Fibroblast of the conjunctiva (primary cell): ENCODE measurements around the gene BACH1.
A peak's percentile ranks its signal among the peaks of the same experiment; 100 is the strongest.

Experiments
- DNase-seq: peaks from one replicate; pipeline ENCODE4 v3.0.0-alpha.2; 2010; ENCODE audit warnings: low read depth

Gene BACH1

DNA sequence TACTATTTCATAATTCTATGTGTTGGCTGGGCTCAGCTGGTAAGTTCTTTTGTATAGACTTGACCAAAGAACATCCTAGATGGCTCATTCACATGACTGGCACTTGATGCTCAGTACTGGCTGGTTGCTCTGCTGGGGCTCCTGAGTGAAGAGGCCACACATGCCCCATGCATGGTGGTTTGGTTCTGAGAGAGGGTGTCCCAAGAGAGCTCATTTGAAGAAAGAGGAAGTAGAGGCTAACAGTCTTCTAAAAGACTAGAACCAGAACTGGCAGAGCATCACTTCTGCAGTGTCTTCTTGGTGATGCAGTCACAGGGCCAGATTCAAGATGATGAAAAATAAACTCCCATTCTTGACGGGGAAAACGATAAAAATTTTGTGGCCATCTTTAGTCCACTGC lies 5.2 kb upstream of the BACH1 start:
- DNase-seq, result no peak

DNA sequence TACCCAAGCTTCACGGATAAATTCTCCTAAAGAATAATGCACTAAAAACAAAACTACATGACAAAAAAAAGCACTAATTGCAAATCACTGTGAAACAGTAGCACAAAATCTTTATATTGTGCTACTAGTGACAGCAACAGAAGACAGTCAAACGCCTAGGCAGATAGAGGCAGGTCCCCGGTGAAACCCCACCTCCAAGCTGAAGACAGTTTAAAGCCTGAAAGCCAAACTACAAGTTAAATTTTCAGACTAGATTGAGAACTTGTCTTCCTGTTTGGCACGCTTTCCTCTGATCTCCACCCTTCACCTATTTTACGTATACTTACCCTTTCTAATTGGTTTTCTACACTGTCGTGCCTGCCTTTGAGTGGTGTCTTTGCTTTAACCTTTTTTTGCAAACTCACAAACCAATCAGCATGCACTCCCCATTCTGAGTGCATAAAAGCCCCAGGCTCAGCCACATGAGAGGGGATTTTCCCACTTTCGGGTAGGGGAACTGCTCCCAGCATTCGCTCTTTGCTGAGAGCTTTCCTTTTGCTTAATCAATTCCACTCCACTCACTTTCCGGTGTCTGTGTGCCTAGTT lies 3.6 kb upstream of the BACH1 start:
- no peak for DNase-seq

- DNase-seq, result no peak
Measured at GRCh38 chr21:29296446-29296845, 2.3 kb upstream of the BACH1 start.

DNA sequence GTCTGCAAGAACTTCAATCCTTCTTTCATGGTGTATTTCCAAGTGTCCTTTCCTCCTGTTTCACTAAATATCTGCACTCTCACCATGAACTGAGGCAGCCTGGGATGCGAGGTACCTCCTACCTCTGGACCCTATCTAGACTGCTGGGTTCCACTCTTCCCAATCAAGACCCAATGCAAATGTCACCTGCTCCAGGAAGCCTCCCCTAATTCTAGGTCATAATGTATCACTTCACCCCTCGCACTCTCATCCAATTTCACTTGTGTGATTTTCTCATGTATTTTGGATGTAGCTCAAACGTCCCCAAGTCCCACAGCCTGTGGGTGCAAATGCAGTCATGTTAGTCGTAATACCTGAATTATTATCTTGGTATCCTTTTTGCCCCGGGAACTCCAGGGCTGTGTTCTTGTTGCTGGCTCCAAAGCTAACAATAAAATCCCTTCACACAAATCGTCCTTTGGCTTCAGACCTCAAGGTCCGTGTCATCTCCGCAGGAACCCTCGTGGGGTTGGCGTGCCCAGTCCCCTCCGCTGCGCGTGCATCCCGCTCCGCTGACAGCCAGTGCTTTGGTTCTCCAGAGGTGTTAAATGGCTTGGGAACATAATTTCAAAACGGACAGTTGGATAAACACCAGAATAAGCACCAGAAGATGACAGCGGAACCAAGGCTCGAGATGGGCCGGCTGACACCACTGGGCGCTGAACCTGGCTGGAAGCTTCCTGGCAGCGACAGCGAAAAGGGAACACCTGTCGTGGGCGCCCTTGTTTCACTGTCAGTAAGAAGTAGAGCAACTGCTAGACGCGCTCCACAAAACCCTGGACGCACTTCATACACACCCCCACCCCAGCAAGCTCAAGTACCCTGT lies 1.0 kb upstream of the BACH1 start:
- no peak for DNase-seq

- peak; percentile 16 for DNase-seq
Measured at GRCh38 chr21:29299046-29299915, 559 bp downstream of the BACH1 start.

DNA sequence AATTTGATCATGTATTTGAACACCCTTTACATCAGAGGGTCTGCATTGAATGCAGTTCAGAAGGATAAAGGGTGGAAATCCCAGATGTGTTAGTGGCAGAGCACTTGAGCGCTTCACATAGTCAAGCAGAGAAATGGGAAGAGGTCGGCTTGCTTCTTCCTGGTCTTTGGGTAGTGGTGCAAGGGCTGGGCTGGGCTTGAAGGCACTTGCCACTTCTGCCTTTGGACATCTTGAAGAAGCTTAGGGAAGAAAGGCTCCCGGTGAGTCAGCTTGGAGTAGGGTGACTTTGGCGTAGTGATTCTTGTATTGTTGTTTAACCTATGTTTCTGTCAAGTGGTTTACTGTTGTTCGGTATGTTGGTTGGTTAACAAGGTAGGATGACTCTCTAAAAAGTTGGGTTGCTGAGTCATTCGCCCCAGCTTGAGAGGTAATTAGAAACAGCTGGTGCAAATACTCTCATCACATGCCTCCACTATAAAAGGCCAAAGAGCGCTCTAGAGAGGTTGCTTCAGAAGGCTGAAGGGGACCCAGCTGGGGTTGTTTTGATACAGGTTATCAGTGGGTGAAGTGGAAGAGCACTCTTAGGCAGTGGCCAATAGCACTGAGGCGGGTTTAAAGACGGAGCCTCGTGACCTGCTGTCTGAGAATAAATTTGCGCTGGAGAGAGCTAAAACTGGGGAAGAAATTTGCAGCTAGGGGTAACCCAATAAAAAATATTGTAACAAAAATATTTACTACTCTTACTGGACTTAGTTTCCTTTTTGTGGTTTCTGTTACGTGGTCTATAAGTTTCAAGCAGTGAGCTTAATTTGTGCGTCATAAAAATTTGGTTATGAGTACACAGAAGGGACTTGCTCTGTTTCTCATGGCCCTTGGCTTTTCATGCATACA lies 1.4 kb downstream of the BACH1 start:
- peak; percentile 92 for DNase-seq

DNA sequence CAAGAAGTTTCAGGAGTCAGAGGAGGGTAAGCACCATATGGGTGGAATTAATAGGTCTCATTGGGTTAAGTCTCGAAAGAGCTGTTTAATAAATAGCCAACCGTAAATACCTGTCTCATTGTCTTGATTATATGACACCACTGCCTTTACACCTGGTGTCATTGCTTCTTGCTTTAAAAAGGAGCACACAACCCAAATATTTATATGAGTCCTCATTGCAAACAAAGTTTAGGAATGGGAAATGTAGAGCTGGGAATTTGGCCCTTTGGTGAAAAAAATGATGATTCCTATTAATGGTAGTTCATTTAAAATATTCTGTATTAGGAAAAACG lies 2.1 kb downstream of the BACH1 start:
- no peak for DNase-seq

GRCh38 chr21:29301691-29302090 lies 3.0 kb downstream of the BACH1 start:
- no peak for DNase-seq

GRCh38 chr21:29302359-29302875 lies 3.7 kb downstream of the BACH1 start:
- DNase-seq, result no peak

DNA sequence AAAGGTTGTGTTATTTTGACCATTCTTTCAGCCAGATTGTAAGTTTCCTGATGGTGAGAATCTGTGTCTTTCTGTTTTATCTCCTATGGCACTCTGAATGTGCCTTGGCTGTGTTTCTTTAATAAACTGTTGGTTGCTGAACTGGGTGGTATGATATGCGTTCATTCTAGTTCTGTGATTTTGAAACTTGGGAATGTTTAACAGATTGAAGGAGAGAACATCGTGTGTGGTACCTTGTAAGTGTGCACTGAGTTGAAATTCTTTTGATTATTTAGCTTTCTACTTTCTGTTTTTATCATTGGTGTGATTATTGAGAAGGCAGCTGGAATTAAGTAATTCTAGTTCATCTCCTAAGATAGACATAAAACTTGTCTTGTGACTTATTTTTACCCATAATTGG lies 4.6 kb downstream of the BACH1 start:
- no peak for DNase-seq

- DNase-seq, result no peak
Measured at GRCh38 chr21:29304597-29304996, 5.9 kb downstream of the BACH1 start.

DNA sequence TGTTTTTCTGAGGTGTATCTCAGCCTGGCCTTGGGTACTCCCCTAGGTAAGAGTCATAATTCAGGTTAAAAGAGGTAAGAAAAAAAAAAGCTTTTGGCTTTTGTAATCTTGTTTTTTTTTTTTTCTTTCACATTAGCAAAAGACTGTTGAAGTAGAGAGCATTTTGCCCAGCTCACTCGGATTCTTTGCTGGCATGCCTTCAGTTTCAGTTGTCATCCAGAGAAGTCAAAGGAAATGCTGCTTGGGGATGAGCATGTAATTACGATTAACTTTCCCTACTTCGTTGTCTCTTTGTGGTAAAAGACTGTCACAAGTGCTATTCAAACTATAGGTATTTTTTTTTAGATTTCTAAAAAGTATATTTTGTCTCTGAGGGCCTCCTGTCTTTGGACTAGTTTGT lies 6.3 kb downstream of the BACH1 start:
- no peak for DNase-seq

DNA sequence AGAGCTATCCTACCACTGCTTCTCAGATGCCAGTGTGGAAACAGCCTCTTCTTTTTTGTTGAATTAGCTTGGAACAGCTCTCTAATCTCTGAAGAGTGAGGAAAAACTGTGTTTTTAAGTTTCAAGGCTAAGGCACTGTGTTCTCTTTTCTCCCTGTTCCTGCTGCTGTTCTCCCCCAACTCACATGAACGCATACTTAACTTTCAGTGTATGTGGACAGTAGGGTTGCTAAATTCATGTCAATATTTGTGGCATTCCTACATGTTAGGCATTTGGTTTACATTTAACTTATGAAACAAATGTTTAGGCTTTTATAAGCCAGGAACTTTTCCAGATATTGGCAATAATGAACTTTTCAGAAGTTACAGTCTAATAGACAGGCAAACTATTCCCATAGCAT lies 6.8 kb downstream of the BACH1 start:
- no peak for DNase-seq

- no peak for DNase-seq
Measured at GRCh38 chr21:29306920-29307319, 8.2 kb downstream of the BACH1 start.

DNA sequence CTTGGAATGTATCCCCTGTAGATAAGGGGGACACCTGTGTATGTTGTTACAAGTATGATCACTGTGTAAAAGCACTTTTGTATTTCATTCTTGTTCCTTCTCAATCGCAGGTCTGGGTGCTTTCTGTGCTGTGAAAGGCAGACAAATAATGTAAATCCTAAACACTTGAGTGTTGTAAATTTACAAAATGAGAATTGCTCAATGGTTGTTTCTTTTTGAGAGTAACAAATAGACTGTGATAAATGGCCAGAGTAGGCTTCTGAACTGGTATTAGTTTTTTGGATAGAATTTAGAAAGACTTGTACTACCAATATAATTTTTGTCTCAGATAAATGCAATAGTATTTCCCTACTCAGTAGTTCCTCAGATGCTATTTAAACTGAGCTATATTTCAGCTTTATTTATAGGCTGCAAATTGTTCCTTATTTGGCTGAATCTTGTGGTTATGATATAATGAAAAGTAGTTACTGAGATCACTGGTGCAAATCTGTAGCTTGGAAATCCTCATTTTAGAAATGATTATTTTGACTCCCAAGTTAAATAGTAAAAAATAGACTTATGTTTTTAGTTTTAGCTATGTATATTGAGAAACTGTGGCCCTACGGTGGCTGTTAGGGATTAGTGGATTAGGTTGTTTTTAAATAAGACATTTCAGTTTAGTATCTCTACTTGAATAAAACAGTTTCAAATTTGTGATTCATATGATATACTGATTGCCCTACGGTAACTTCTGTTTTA lies 9.2 kb downstream of the BACH1 start:
- no peak for DNase-seq

GRCh38 chr21:29308456-29308783 lies 9.7 kb downstream of the BACH1 start:
- DNase-seq, result no peak

DNA sequence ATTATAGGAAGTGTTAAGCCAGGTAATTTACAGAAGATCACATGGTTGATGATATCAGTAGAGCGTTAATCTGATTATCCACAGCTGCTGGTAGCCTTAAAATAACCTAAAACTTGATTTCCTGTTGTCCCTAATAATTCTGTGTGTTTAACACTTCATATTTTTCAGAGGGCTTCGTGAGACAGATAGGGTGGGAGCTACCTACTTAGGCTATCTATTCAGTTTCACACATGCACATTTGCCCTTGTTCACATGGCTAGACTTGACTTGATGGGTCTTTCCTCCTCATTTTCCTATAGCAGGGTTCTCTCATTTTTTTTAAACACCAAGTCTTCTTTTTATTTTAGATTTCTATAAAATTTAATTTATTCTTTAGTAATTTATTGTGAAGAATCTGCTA lies 11.0 kb downstream of the BACH1 start:
- no peak for DNase-seq

- DNase-seq, result no peak
Measured at GRCh38 chr21:29311802-29312201, 13.1 kb downstream of the BACH1 start.

DNA sequence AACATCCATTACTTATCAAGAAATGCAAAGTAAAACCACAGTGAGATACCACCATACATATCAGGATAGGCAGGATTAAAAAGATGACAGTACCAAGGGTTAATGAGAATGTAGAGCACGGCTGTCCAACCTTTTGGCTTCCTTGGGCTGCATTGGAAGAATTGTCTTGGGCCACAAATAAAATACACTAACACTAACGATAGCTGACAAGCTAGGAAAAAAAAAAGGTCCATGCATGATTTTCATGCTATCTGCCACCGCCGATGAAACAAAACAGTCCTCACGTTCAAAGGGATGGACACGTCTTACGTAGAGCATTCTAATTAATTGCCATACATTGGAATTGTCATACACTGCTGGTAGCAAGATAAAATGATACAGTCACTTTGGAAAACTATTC lies 14.3 kb downstream of the BACH1 start:
- no peak for DNase-seq

GRCh38 chr21:29313662-29314408 lies 15.1 kb downstream of the BACH1 start:
- DNase-seq, result no peak
